HepG2 (cell line): ENCODE measurements around the gene CAMK1D. TPM values are rescaled to one million over a fixed set of nuclear protein-coding genes. Genes with fewer than 3 reads are reported as not detected.

ENCODE experiments used
- ATAC-seq: fragments of 200-7000 bp; cut with Tn5 transposase; 3 replicates; pipeline ENCODE4 v1.9.1; 2020; ENCODE audit warnings: mild to moderate bottlenecking, moderate library complexity
- BruUV-seq: library from RNA; stranded (reverse); fragments of 400-500 nt; replicated peaks from 2 replicates; lab custom pipeline; 2021; lab: Mats Ljungman, UMichigan
- CTCF ChIA-PET: fragments of 300-600 bp; formaldehyde crosslinking; extraction: SDS; loops from one replicate; lab custom pipeline; 2021; ENCODE audit warnings: low total read pairs, inconsistent platforms, low intra/inter-chr PET ratio; lab: Yijun Ruan, JAX
- POLR2A ChIA-PET: fragments of 350-600 bp; sonication (Branson Sonifier 250); formaldehyde crosslinking; loops from one replicate; lab custom pipeline; 2020; ENCODE audit warnings: antibody characterized with exemption, inconsistent platforms; lab: Yijun Ruan, JAX
- DNase-seq: peaks from one replicate; pipeline ENCODE4 v3.0.0-alpha.2; 2015; ENCODE audit warnings: low spot score
- FAIRE-seq: peaks from 3 replicates; lab custom pipeline; 2011; peaks lifted over from hg19 to GRCh38; lab: Jason Lieb, UNC
- H2AFZ ChIP-seq: one replicate; pipeline ENCODE4 v1.6.1; 2011; ENCODE audit warnings: low read length, inconsistent platforms
- H3K27ac ChIP-seq: fragments of 300-600 bp; 3 replicates; pipeline ENCODE4 v1.8.0; 2011; ENCODE audit warnings: mixed run types, mild to moderate bottlenecking, mixed read lengths, low read length, inconsistent platforms; ENCODE audit not compliant: insufficient read depth; ENCODE audit errors: extremely low read length
- H3K27me3 ChIP-seq, 2 experiments: fragments of 200-600 bp in 1 of 2; 2 replicates in 1 of 2; 3 replicates in 1 of 2; pipeline versions ENCODE4 v1.6.0 to v1.8.0; 2011; ENCODE audit warnings: low read length in 2 of 2, mild to moderate bottlenecking in 2 of 2, moderate library complexity in 2 of 2, inconsistent platforms in 1 of 2; ENCODE audit not compliant: insufficient read depth in 2 of 2, control insufficient read depth in 1 of 2
- H3K36me3 ChIP-seq, 2 experiments: fragments of 200-600 bp in 1 of 2; replicated peaks in 1 of 2; 2 replicates in 1 of 2; 3 replicates in 1 of 2; pipeline versions ENCODE4 v1.5.1 to v1.8.0; 2011; ENCODE audit warnings: low read length in 2 of 2, inconsistent platforms in 1 of 2; ENCODE audit not compliant: insufficient read depth in 2 of 2, control insufficient read depth in 1 of 2
- H3K4me1 ChIP-seq: 2 replicates; pipeline ENCODE4 v1.5.1; 2012; ENCODE audit warnings: low read length, inconsistent platforms; ENCODE audit not compliant: insufficient read depth
- H3K4me2 ChIP-seq: 2 replicates; pipeline ENCODE4 v1.6.0; 2011; ENCODE audit warnings: low read depth, low read length, inconsistent platforms
- H3K4me3 ChIP-seq, 3 experiments: fragments of 200-600 bp in 1 of 3; sonication (generic), shearing (Covaris generic) in 1 of 3; replicated peaks in 1 of 3; 2 replicates each; pipeline ENCODE4 v1.5.1; 2011 to 2016; ENCODE audit warnings: low read length in 3 of 3, inconsistent platforms in 2 of 3, low read depth in 2 of 3, mild to moderate bottlenecking in 2 of 3, control low read depth in 1 of 3, mixed read lengths in 1 of 3; ENCODE audit not compliant: insufficient read depth in 1 of 3
- H3K79me2 ChIP-seq: one replicate; pipeline ENCODE4 v1.6.1; 2011; ENCODE audit warnings: low read length, inconsistent platforms; ENCODE audit not compliant: insufficient read depth
- H3K9ac ChIP-seq: 2 replicates; pipeline ENCODE4 v1.6.0; 2011; ENCODE audit warnings: mild to moderate bottlenecking, low read depth, low read length, inconsistent platforms; ENCODE audit not compliant: insufficient read depth
- H3K9me3 ChIP-seq: 2 replicates; pipeline ENCODE4 v1.5.1; 2012; ENCODE audit warnings: mild to moderate bottlenecking, low read length
- H4K20me1 ChIP-seq: 2 replicates; pipeline ENCODE4 v1.6.0; 2011; ENCODE audit warnings: inconsistent platforms, mild to moderate bottlenecking, low read length, moderate library complexity; ENCODE audit not compliant: insufficient read depth
- CEBPB ChIP-seq: IDR thresholded peaks from 2 replicates; pipeline ENCODE4 v1.6.1; 2011; ENCODE audit warnings: low read depth, low read length, improper control_type of control experiment, borderline replicate concordance
- CEBPG ChIP-seq: IDR thresholded peaks from 2 replicates; pipeline ENCODE4 v1.6.1; 2016
- CHD4 ChIP-seq: fragments of 200-600 bp; sonication (generic); IDR thresholded peaks from 2 replicates; pipeline ENCODE4 v1.7.0; 2017; ENCODE audit warnings: mild to moderate bottlenecking, low read length, borderline replicate concordance
- HNRNPK ChIP-seq: fragments of 200-400 bp; formaldehyde crosslinking; IDR thresholded peaks from 2 replicates; pipeline ENCODE4 v1.6.1; 2018; ENCODE audit warnings: low read length, low read depth, moderate library complexity, mild to moderate bottlenecking; ENCODE audit not compliant: poor library complexity, severe bottlenecking
- HNRNPLL ChIP-seq: fragments of 200-400 bp; formaldehyde crosslinking; IDR thresholded peaks from 2 replicates; pipeline ENCODE4 v1.6.1; 2017; ENCODE audit warnings: mild to moderate bottlenecking, low read depth, low read length; ENCODE audit not compliant: poor library complexity, severe bottlenecking
- HOXA7 ChIP-seq: sonication (generic); formaldehyde crosslinking; IDR thresholded peaks from 2 replicates; pipeline ENCODE4 v1.8.1; 2022; ENCODE audit warnings: mild to moderate bottlenecking, missing genetic modification reagents, moderate library complexity
- TBX3 ChIP-seq: fragments of 450-650 bp; IDR thresholded peaks from 2 replicates; pipeline ENCODE4 v1.6.1; 2017; ENCODE audit warnings: antibody characterized with exemption, mild to moderate bottlenecking, inconsistent platforms, borderline replicate concordance
- YY1 ChIP-seq: IDR thresholded peaks from 2 replicates; pipeline ENCODE4 v1.6.1; 2011; ENCODE audit warnings: low read length, low read depth, moderate library complexity, mild to moderate bottlenecking; ENCODE audit not compliant: insufficient read depth, insufficient replicate concordance
- ZFP90 ChIP-seq: sonication (generic); formaldehyde crosslinking; IDR thresholded peaks from 2 replicates; pipeline ENCODE4 v1.8.0; 2022; ENCODE audit warnings: missing genetic modification reagents, mild to moderate bottlenecking, inconsistent platforms, borderline replicate concordance
- ZNF367 ChIP-seq: sonication (generic); formaldehyde crosslinking; IDR thresholded peaks from 2 replicates; pipeline ENCODE4 v1.4.0; 2020; ENCODE audit warnings: missing genetic modification reagents, borderline replicate concordance
- ZNF484 ChIP-seq: sonication (generic); formaldehyde crosslinking; IDR thresholded peaks from 2 replicates; pipeline ENCODE4 v1.5.1; 2020; ENCODE audit warnings: mild to moderate bottlenecking, low read depth, missing genetic modification reagents, borderline replicate concordance
- ZNF558 ChIP-seq: sonication (generic); formaldehyde crosslinking; IDR thresholded peaks from 2 replicates; pipeline ENCODE4 v1.9.0; 2022; ENCODE audit warnings: mild to moderate bottlenecking, missing genetic modification reagents, borderline replicate concordance
- ZNF891 ChIP-seq: sonication (generic); formaldehyde crosslinking; IDR thresholded peaks from 2 replicates; pipeline ENCODE4 v1.5.0; 2020; ENCODE audit warnings: mild to moderate bottlenecking, missing genetic modification reagents
- ZSCAN21 ChIP-seq: sonication (generic); formaldehyde crosslinking; IDR thresholded peaks from 2 replicates; pipeline ENCODE4 v1.8.0; 2022; ENCODE audit warnings: mild to moderate bottlenecking, missing genetic modification reagents, moderate library complexity, borderline replicate concordance
- WGBS: methylation state at CpG from one replicate; pipeline ENCODE4 v1.1.6; 2017; ENCODE audit warnings: low lambda C conversion rate; 5-methylcytosine and 5-hydroxymethylcytosine counted together
- in situ Hi-C: cut with HindIII; loops from 2 replicates; pipeline ENCODE4 v1.10.0; 2017; ENCODE audit warnings: low pct_unique_long_range_greater_than_20kb; ENCODE audit not compliant: extremely low pct_ligation_motif_present
- intact Hi-C: fragments of 100-400 bp; cut with micrococcal nuclease; formaldehyde crosslinking; loops from one replicate; pipeline ENCODE4 v1.10.0; 2022; ENCODE audit not compliant: unreplicated experiment
- polyA plus RNA-seq, 8 experiments: library from polyadenylated mRNA; depleted of rRNA in 3 of 8; stranded (reverse) in 7 of 8; unstranded in 1 of 8; fragments of >200 nt; fragmentation: Illumina TruSeq in 4 of 8; extraction: Trizol in 4 of 8; gene quantifications; 2 replicates each; pipeline versions ENCODE4 v1.2.1 to v1.2.3, GENCODE V29; 2011 to 2016; ENCODE audit warnings: low read depth in 4 of 8, missing spikeins in 1 of 8, mixed read lengths in 1 of 8; ENCODE audit not compliant: insufficient read depth in 1 of 8
- total RNA-seq, 5 experiments: library from RNA; depleted of rRNA; stranded (reverse); fragments of >200 nt; fragmentation: Illumina TruSeq; extraction: Trizol; gene quantifications; 2 replicates each; pipeline ENCODE4 v1.2.3, GENCODE V29; 2016; ENCODE audit warnings: low read depth in 1 of 5
- TF ChIP-seq, protein P1 (sequence below): sonication (generic); formaldehyde crosslinking; IDR thresholded peaks from 2 replicates; pipeline ENCODE4 v1.5.0; 2020; ENCODE audit warnings: missing genetic modification reagents
- TF ChIP-seq, protein P2 (sequence below): sonication (generic); formaldehyde crosslinking; IDR thresholded peaks from 2 replicates; pipeline ENCODE4 v1.4.0; 2020; ENCODE audit warnings: missing genetic modification reagents

The CAMK1D gene
- total and polyA plus RNA-seq, 2 of the 13 experiments (the other 11 are each of a cell fraction or from before 2014, with no cell fraction given) = under 0.01 TPM; not detected in 1

DNA sequence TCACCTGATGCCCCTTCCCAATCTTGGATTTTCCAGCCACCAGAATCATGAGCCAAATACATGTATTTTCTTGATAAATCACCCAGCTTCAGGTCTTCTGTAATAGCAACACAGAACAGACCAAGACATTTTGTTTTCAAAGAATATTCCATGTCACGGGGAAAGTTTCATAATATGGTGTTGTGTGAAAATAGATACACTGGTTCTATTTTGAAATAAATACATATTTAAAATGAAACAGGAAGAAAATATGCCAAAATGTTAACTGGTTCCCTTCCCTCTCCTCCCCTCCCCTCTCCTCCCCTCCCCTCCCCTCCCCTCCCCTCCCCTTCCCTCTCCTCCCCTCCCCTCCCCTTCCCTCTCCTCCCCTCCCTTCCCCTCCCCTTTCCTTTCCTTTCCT is 30.3 kb upstream of the CAMK1D start:
- ATAC-seq (no peak), FAIRE-seq (no peak), DNase-seq (no peak)
- TF ChIP-seq, protein P1, sequence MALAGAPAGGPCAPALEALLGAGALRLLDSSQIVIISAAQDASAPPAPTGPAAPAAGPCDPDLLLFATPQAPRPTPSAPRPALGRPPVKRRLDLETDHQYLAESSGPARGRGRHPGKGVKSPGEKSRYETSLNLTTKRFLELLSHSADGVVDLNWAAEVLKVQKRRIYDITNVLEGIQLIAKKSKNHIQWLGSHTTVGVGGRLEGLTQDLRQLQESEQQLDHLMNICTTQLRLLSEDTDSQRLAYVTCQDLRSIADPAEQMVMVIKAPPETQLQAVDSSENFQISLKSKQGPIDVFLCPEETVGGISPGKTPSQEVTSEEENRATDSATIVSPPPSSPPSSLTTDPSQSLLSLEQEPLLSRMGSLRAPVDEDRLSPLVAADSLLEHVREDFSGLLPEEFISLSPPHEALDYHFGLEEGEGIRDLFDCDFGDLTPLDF (CRISPR knock-in tag) = no peak
- TF ChIP-seq HNRNPK = peak; percentile 93
- Histone ChIP-seq H3K27me3 (no peaks in the 10 kb centered on the region), H3K9ac (no peak overlapping the region), H3K4me3 (no peak overlapping the region), H3K9me3 (no peaks in the 10 kb centered on the region), H3K4me2 (no peak overlapping the region), H3K79me2 (no peaks in the 10 kb centered on the region), H3K4me1 (0 out of 2 replicates have a peak, but pooled peaks cover 11% of the 10 kb centered on the region), H3K27ac (no peak overlapping the region), H2AFZ (no peak overlapping the region), H4K20me1 (no peaks in the 10 kb centered on the region), H3K36me3 (no peaks in the 10 kb centered on the region)
- 85% methylated on average over 1 of the region's 1 CpG for WGBS
- intact Hi-C loops (no loop called here), in situ Hi-C loops (no loop called here)
- no TSS peak for BruUV-seq
- CTCF ChIA-PET = no interaction called here
- POLR2A ChIA-PET = no interaction called here

DNA sequence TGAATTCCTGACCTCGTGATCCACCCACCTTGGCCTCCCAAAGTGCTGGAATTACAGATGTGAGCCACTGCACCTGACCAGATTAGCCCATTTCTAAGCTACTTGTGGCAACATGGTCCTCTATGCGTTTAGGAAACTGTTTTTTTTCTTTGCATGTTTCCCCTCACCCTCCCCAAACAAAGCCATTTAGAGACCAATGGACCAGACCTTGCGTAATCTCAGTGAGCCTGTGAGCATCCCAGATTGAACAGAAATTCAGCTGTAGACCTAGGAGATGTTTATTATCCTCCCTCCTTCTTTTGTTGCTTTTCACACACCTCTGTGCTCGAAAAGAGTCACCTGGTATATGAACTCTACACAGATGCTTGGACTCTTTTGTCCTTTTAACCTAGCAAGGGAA is 28.5 kb upstream of the CAMK1D start:
- CTCF ChIA-PET = no interaction called here
- intact Hi-C loops = no loop called here
- Histone ChIP-seq H4K20me1 (no peaks in the 10 kb centered on the region), H3K9ac (no peak overlapping the region), H3K27ac (no peak overlapping the region), H3K4me1 (0 out of 2 replicates have a peak, but pooled peaks cover 11% of the 10 kb centered on the region), H2AFZ (no peak overlapping the region), H3K36me3 (no peaks in the 10 kb centered on the region), H3K4me2 (no peak overlapping the region), H3K27me3 (no peaks in the 10 kb centered on the region), H3K79me2 (no peaks in the 10 kb centered on the region), H3K4me3 (no peak overlapping the region), H3K9me3 (no peaks in the 10 kb centered on the region)
- no TSS peak for BruUV-seq
- in situ Hi-C loops = no loop called here
- 22% methylated on average over 4 of the region's 4 CpGs for WGBS
- peak; percentile 48; the same call in 1 of the 2 replicates for TF ChIP-seq CEBPB
- no peak for TF ChIP-seq HOXA7 (CRISPR knock-in tag)
- no peak for TF ChIP-seq ZFP90
- no peak for TF ChIP-seq TBX3
- peak; percentile 31; the same call in 1 of the 2 replicates for TF ChIP-seq CEBPG (CRISPR knock-in tag)
- no peak for TF ChIP-seq ZSCAN21 (CRISPR knock-in tag)
- TF ChIP-seq, protein P2, sequence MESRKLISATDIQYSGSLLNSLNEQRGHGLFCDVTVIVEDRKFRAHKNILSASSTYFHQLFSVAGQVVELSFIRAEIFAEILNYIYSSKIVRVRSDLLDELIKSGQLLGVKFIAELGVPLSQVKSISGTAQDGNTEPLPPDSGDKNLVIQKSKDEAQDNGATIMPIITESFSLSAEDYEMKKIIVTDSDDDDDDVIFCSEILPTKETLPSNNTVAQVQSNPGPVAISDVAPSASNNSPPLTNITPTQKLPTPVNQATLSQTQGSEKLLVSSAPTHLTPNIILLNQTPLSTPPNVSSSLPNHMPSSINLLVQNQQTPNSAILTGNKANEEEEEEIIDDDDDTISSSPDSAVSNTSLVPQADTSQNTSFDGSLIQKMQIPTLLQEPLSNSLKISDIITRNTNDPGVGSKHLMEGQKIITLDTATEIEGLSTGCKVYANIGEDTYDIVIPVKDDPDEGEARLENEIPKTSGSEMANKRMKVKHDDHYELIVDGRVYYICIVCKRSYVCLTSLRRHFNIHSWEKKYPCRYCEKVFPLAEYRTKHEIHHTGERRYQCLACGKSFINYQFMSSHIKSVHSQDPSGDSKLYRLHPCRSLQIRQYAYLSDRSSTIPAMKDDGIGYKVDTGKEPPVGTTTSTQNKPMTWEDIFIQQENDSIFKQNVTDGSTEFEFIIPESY = no peak
- TF ChIP-seq YY1 = no peak
- no peak for TF ChIP-seq HNRNPLL
- TF ChIP-seq ZNF891 = no peak
- TF ChIP-seq CHD4 = no peak
- TF ChIP-seq ZNF484 (CRISPR knock-in tag) = no peak
- TF ChIP-seq ZNF558 (CRISPR knock-in tag) = no peak
- no peak for TF ChIP-seq ZNF367 (CRISPR knock-in tag)
- FAIRE-seq (no peak), ATAC-seq (no peak), DNase-seq (no peak)
- POLR2A ChIA-PET = no interaction called here
